ENCODE results near the gene ZNF138. TPM values are rescaled to one million over a fixed set of nuclear protein-coding genes. Genes with fewer than 3 reads are reported as not detected.
"Not testable (repeated sequence)": the region's sequence is repeated elsewhere in the genome, so short reads cannot be mapped to it uniquely, and the experiment has no call there.

The ZNF138 gene
- polyA plus RNA-seq, 1 donor, result 10.4 TPM

- no peaks in the 10 kb centered on the region for H3K4me1 ChIP-seq (ENCODE audit: control insufficient read depth, insufficient read depth, low read length)
- no peaks in the 10 kb centered on the region for H3K36me3 ChIP-seq (ENCODE audit: control insufficient read depth, insufficient read depth, low read length)
- DNase-seq, result no peak
- no peaks in the 10 kb centered on the region for H3K27me3 ChIP-seq (ENCODE audit: control insufficient read depth, insufficient read depth, low read length)
- peaks cover 6% of the 10 kb centered on the region for H3K9me3 ChIP-seq (ENCODE audit: control insufficient read depth, low read depth, low read length)
- H3K27ac ChIP-seq (ENCODE audit: low read length), result no peak overlapping the region
- H3K4me3 ChIP-seq (ENCODE audit: low read length), result no peak overlapping the region
These were observed 6.9 kb upstream of the ZNF138 start for GRCh38 chr7:64787295-64787694.

- not testable (repeated sequence) for H3K4me1 ChIP-seq (ENCODE audit: control insufficient read depth, insufficient read depth, low read length); H3K27ac ChIP-seq (ENCODE audit: low read length); H3K27me3 ChIP-seq (ENCODE audit: control insufficient read depth, insufficient read depth, low read length); H3K9me3 ChIP-seq (ENCODE audit: control insufficient read depth, low read depth, low read length); DNase-seq; H3K36me3 ChIP-seq (ENCODE audit: control insufficient read depth, insufficient read depth, low read length); H3K4me3 ChIP-seq (ENCODE audit: low read length)
- 65% methylated on average over 2 of the region's 11 CpGs for WGBS (ENCODE audit: insufficient coverage, low lambda C conversion rate)
These were observed 5.0 kb upstream of the ZNF138 start for GRCh38 chr7:64789241-64789640.

GRCh38 chr7:64793106-64793755 is 997 bp upstream of the ZNF138 start:
- 100% methylated on average over 1 of the region's 4 CpGs for WGBS (ENCODE audit: insufficient coverage, low lambda C conversion rate)
- H3K27me3 ChIP-seq (ENCODE audit: control insufficient read depth, insufficient read depth, low read length), result no peaks in the 10 kb centered on the region
- H3K4me1 ChIP-seq (ENCODE audit: control insufficient read depth, insufficient read depth, low read length), result peaks cover 3% of the 10 kb centered on the region
- no peak overlapping the region for H3K4me3 ChIP-seq (ENCODE audit: low read length)
- H3K27ac ChIP-seq (ENCODE audit: low read length), result no peak overlapping the region
- H3K9me3 ChIP-seq (ENCODE audit: control insufficient read depth, low read depth, low read length), result no peaks in the 10 kb centered on the region
- H3K36me3 ChIP-seq (ENCODE audit: control insufficient read depth, insufficient read depth, low read length), result peaks cover 2% of the 10 kb centered on the region
- DNase-seq, result no peak

GRCh38 chr7:64795176-64795575 is 948 bp downstream of the ZNF138 start:
- Histone ChIP-seq H3K4me3 (ENCODE audit: low read length) (peak overlapping the region; percentile 80), H3K9me3 (ENCODE audit: control insufficient read depth, low read depth, low read length) (no peaks in the 10 kb centered on the region), H3K27me3 (ENCODE audit: control insufficient read depth, insufficient read depth, low read length) (no peaks in the 10 kb centered on the region), H3K27ac (ENCODE audit: low read length) (no peak overlapping the region), H3K4me1 (ENCODE audit: control insufficient read depth, insufficient read depth, low read length) (peaks cover 3% of the 10 kb centered on the region), H3K36me3 (ENCODE audit: control insufficient read depth, insufficient read depth, low read length) (peaks cover 12% of the 10 kb centered on the region)
- 0% methylated on average over 1 of the region's 1 CpG for WGBS (ENCODE audit: insufficient coverage, low lambda C conversion rate)
- DNase-seq, result no peak

- not testable (repeated sequence) for DNase-seq; H3K4me3 ChIP-seq (ENCODE audit: low read length); H3K27ac ChIP-seq (ENCODE audit: low read length); H3K27me3 ChIP-seq (ENCODE audit: control insufficient read depth, insufficient read depth, low read length); H3K4me1 ChIP-seq (ENCODE audit: control insufficient read depth, insufficient read depth, low read length); H3K9me3 ChIP-seq (ENCODE audit: control insufficient read depth, low read depth, low read length)
- peaks cover 17% of the 10 kb centered on the region for H3K36me3 ChIP-seq (ENCODE audit: control insufficient read depth, insufficient read depth, low read length)
- no CpG with 5 or more reads among the region's 8 CpGs for WGBS (ENCODE audit: insufficient coverage, low lambda C conversion rate)
These were observed 4.9 kb downstream of the ZNF138 start for GRCh38 chr7:64799169-64799568.

- Histone ChIP-seq H3K9me3 (ENCODE audit: control insufficient read depth, low read depth, low read length) (no peaks in the 10 kb centered on the region), H3K36me3 (ENCODE audit: control insufficient read depth, insufficient read depth, low read length) (peaks cover 17% of the 10 kb centered on the region), H3K4me3 (ENCODE audit: low read length) (no peak overlapping the region), H3K27ac (ENCODE audit: low read length) (no peak overlapping the region), H3K27me3 (ENCODE audit: control insufficient read depth, insufficient read depth, low read length) (no peaks in the 10 kb centered on the region), H3K4me1 (ENCODE audit: control insufficient read depth, insufficient read depth, low read length) (no peaks in the 10 kb centered on the region)
- no peak for DNase-seq
- WGBS (ENCODE audit: insufficient coverage, low lambda C conversion rate), result 67% methylated on average over 1 of the region's 2 CpGs
These were observed 8.5 kb downstream of the ZNF138 start for GRCh38 chr7:64802699-64803098.

GRCh38 chr7:64807731-64808365 is 13.6 kb downstream of the ZNF138 start:
- peaks cover 6% of the 10 kb centered on the region for H3K36me3 ChIP-seq (ENCODE audit: control insufficient read depth, insufficient read depth, low read length)
- no peaks in the 10 kb centered on the region for H3K4me1 ChIP-seq (ENCODE audit: control insufficient read depth, insufficient read depth, low read length)
- H3K27ac ChIP-seq (ENCODE audit: low read length), result no peak overlapping the region
- no peaks in the 10 kb centered on the region for H3K27me3 ChIP-seq (ENCODE audit: control insufficient read depth, insufficient read depth, low read length)
- peaks cover 3% of the 10 kb centered on the region for H3K9me3 ChIP-seq (ENCODE audit: control insufficient read depth, low read depth, low read length)
- no peak overlapping the region for H3K4me3 ChIP-seq (ENCODE audit: low read length)
- no CpG with 5 or more reads among the region's 4 CpGs for WGBS (ENCODE audit: insufficient coverage, low lambda C conversion rate)
- DNase-seq, result no peak

GRCh38 chr7:64811767-64812166 is 17.5 kb downstream of the ZNF138 start:
- Histone ChIP-seq H3K4me1 (ENCODE audit: control insufficient read depth, insufficient read depth, low read length) (no peaks in the 10 kb centered on the region), H3K27me3 (ENCODE audit: control insufficient read depth, insufficient read depth, low read length) (no peaks in the 10 kb centered on the region), H3K36me3 (ENCODE audit: control insufficient read depth, insufficient read depth, low read length) (peaks cover 6% of the 10 kb centered on the region), H3K27ac (ENCODE audit: low read length) (no peak overlapping the region), H3K4me3 (ENCODE audit: low read length) (no peak overlapping the region), H3K9me3 (ENCODE audit: control insufficient read depth, low read depth, low read length) (peaks cover 3% of the 10 kb centered on the region)
- no peak for DNase-seq

- no CpG with 5 or more reads among the region's 1 CpG for WGBS (ENCODE audit: insufficient coverage, low lambda C conversion rate)
- no peaks in the 10 kb centered on the region for H3K27me3 ChIP-seq (ENCODE audit: control insufficient read depth, insufficient read depth, low read length)
- H3K36me3 ChIP-seq (ENCODE audit: control insufficient read depth, insufficient read depth, low read length), result peaks cover 5% of the 10 kb centered on the region
- H3K4me3 ChIP-seq (ENCODE audit: low read length), result no peak overlapping the region
- no peak overlapping the region for H3K27ac ChIP-seq (ENCODE audit: low read length)
- no peaks in the 10 kb centered on the region for H3K9me3 ChIP-seq (ENCODE audit: control insufficient read depth, low read depth, low read length)
- H3K4me1 ChIP-seq (ENCODE audit: control insufficient read depth, insufficient read depth, low read length), result no peaks in the 10 kb centered on the region
- DNase-seq, result no peak
These were observed 36.7 kb downstream of the ZNF138 start for GRCh38 chr7:64830926-64831325.

GRCh38 chr7:64832136-64832535 is 37.9 kb downstream of the ZNF138 start:
- H3K4me3 ChIP-seq (ENCODE audit: low read length), result no peak overlapping the region
- H3K9me3 ChIP-seq (ENCODE audit: control insufficient read depth, low read depth, low read length), result no peaks in the 10 kb centered on the region
- H3K27me3 ChIP-seq (ENCODE audit: control insufficient read depth, insufficient read depth, low read length), result no peaks in the 10 kb centered on the region
- H3K36me3 ChIP-seq (ENCODE audit: control insufficient read depth, insufficient read depth, low read length), result peaks cover 5% of the 10 kb centered on the region
- no peaks in the 10 kb centered on the region for H3K4me1 ChIP-seq (ENCODE audit: control insufficient read depth, insufficient read depth, low read length)
- WGBS (ENCODE audit: insufficient coverage, low lambda C conversion rate), result 100% methylated on average over 2 of the region's 4 CpGs
- no peak for DNase-seq
- H3K27ac ChIP-seq (ENCODE audit: low read length), result no peak overlapping the region

GRCh38 chr7:64834989-64835388 is 40.8 kb downstream of the ZNF138 start:
- Histone ChIP-seq H3K4me3 (ENCODE audit: low read length) (no peak overlapping the region), H3K4me1 (ENCODE audit: control insufficient read depth, insufficient read depth, low read length) (no peaks in the 10 kb centered on the region), H3K36me3 (ENCODE audit: control insufficient read depth, insufficient read depth, low read length) (peaks cover 5% of the 10 kb centered on the region), H3K9me3 (ENCODE audit: control insufficient read depth, low read depth, low read length) (peaks cover 4% of the 10 kb centered on the region), H3K27ac (ENCODE audit: low read length) (no peak overlapping the region), H3K27me3 (ENCODE audit: control insufficient read depth, insufficient read depth, low read length) (no peaks in the 10 kb centered on the region)
- no CpG with 5 or more reads among the region's 16 CpGs for WGBS (ENCODE audit: insufficient coverage, low lambda C conversion rate)
- no peak for DNase-seq
